ENCODE measurements around the gene LUZP2.

The LUZP2 gene

DNA sequence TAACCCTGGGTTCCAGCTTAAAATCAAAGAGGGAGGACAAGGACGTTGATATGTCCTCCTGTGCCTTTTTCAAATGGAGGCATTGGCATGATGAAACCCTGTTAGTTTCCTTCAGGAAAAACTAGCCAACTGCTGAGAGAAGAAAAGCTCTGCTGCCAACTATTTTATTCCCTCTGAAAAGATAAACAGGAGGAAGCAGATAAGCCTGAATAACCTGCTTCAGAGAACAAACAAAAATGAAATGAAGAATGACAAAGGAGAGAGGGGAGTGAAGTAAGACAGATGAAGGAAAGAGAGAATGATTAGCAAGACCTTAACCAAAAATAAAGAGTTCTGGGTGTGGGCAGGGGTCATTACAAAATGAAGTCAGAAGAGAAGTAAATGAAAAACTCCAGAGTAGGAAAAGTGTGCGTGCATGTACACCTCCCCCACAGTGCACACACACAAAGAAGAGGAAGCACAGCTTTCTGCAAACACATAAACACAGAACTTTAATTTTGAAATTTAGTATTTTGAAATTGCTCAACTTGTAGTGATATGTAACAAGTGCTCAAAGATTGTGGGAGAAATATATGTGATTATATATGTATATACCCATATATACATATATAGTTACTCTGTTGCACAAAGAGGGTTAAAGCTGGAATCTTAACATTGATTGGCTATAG lies 332.2 kb downstream of the LUZP2 start:
- DNase-seq: no peak
- H3K4me3 Mint-ChIP-seq: no peak overlapping the region
- H3K27me3 Mint-ChIP-seq: no peaks in the 10 kb centered on the region
- peaks cover 10% of the 10 kb centered on the region for H3K9me3 Mint-ChIP-seq
- H3K36me3 Mint-ChIP-seq: no peaks in the 10 kb centered on the region
- CTCF ChIA-PET: no interaction called here
- no peaks in the 10 kb centered on the region for H3K4me1 Mint-ChIP-seq
- no peak overlapping the region for H3K27ac Mint-ChIP-seq

DNA sequence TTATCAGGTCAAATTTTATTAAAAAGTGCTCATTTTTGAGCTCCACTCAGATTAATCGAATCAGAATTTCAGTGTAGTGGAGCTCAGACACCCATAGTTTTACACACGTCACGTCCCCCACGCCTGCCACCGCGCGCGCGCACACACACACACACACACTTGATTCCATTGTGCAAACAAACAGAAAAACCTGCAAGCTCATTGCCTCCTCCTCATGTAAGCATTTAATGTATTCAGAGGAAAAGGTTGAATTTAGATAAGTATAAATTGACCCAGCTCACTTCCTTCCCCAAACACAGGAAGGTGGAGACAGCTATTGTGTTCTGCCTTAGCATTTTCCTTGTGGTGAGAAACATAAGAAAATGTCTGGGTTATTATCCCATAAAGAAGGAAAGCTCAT lies 336.7 kb downstream of the LUZP2 start:
- H3K4me3 Mint-ChIP-seq: no peak overlapping the region
- H3K36me3 Mint-ChIP-seq: no peaks in the 10 kb centered on the region
- H3K4me1 Mint-ChIP-seq: no peaks in the 10 kb centered on the region
- peaks cover 8% of the 10 kb centered on the region for H3K9me3 Mint-ChIP-seq
- H3K27me3 Mint-ChIP-seq: no peaks in the 10 kb centered on the region
- no peak overlapping the region for H3K27ac Mint-ChIP-seq
- CTCF ChIA-PET: no interaction called here
- DNase-seq: no peak

DNA sequence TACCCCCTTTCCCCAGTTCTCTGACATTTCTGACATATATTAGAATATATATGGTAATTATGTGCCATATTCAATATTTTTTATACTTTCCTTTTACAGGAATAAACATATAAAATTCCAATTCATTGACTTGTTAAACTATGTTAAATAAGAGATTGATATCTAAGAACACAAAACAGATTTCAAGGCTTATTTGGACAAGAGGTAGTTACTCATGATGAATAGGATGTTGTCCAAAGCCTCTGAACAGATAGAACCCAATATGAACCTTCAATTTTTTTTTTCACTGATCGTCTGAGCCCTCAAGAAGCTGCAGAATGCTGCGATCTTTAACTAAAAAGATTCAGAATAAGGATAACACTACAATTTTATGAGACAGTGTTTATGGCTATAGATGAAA lies 340.3 kb downstream of the LUZP2 start:
- no peaks in the 10 kb centered on the region for H3K36me3 Mint-ChIP-seq
- H3K9me3 Mint-ChIP-seq: peaks cover 4% of the 10 kb centered on the region

DNA sequence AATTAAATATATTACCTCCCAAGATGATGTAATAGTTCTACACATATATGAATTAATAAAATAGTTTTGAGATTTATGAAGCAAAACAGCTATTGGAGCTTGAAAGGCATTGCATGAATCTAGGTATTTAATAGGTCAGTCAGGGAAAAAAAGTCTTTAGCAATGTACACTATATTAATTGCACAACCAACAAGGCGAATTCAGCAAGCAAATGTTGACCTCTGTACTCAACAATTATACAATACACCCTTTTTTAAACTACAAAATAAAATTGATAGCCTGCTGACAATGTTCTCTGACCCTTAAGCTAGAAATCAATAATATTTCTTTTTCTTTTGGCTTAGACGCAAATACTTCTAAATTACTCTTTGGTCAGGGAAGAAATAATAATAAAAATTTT lies 345.5 kb downstream of the LUZP2 start:
- Mint-ChIP-seq H3K27ac (no peak overlapping the region), H3K4me1 (no peaks in the 10 kb centered on the region), H3K36me3 (no peaks in the 10 kb centered on the region), H3K9me3 (peaks cover 14% of the 10 kb centered on the region), H3K27me3 (no peaks in the 10 kb centered on the region), H3K4me3 (no peak overlapping the region)
- no peak for DNase-seq
- CTCF ChIA-PET: no interaction called here

More for the DNA sequence above, 340.3 kb downstream of the LUZP2 start:
- CTCF ChIA-PET: no interaction called here
- H3K4me1 Mint-ChIP-seq: no peaks in the 10 kb centered on the region
- no peak overlapping the region for H3K27ac Mint-ChIP-seq
- no peak for DNase-seq
- H3K4me3 Mint-ChIP-seq: no peak overlapping the region
- no peaks in the 10 kb centered on the region for H3K27me3 Mint-ChIP-seq

DNA sequence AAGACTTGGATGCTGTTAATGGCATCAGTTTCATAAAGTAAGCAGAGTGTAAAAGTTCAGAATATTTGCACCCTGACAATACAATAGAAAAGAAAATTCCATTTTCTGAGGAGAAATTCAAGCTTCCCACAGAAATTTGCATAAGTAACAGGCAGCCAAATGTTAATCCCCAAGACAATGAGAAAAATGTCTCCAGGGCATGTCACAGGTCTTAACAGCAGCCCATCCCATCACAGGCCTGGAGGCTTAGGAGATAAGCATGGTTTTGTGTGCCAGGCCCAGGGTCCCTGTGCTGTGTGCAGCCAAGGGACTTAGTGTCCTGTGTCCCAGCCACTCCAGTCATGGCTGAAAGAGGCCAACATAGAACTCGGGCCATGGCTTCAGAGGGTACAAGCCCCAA lies 347.6 kb downstream of the LUZP2 start:
- H3K4me3 Mint-ChIP-seq: no peak overlapping the region
- no peaks in the 10 kb centered on the region for H3K36me3 Mint-ChIP-seq
- CTCF ChIA-PET: no interaction called here
- no peak for DNase-seq
- peaks cover 19% of the 10 kb centered on the region for H3K9me3 Mint-ChIP-seq
- no peaks in the 10 kb centered on the region for H3K4me1 Mint-ChIP-seq
- H3K27ac Mint-ChIP-seq: no peak overlapping the region
- no peaks in the 10 kb centered on the region for H3K27me3 Mint-ChIP-seq

DNA sequence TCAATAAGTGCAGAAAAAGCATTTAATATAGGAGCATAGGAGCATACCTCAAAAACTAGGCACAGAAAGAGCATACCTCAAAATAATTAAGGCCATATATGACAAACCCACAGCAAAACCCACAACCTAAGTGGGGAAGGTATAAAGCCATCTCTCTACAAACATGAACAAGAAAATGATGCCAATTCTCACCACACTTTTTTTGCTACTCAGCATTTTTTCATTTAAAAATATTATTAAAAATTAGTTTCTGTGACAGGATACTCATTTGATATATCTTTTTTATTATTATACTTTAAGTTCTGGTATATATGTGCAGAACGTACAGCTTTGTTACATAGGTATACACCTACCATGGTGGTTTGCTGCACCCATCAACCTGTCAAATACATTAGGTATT lies 352.0 kb downstream of the LUZP2 start:
- no peak overlapping the region for H3K4me3 Mint-ChIP-seq
- no peaks in the 10 kb centered on the region for H3K4me1 Mint-ChIP-seq
- no peaks in the 10 kb centered on the region for H3K36me3 Mint-ChIP-seq
- H3K27me3 Mint-ChIP-seq: no peaks in the 10 kb centered on the region
- no peak overlapping the region for H3K27ac Mint-ChIP-seq
- DNase-seq: no peak
- peaks cover 25% of the 10 kb centered on the region for H3K9me3 Mint-ChIP-seq
- CTCF ChIA-PET: no interaction called here

DNA sequence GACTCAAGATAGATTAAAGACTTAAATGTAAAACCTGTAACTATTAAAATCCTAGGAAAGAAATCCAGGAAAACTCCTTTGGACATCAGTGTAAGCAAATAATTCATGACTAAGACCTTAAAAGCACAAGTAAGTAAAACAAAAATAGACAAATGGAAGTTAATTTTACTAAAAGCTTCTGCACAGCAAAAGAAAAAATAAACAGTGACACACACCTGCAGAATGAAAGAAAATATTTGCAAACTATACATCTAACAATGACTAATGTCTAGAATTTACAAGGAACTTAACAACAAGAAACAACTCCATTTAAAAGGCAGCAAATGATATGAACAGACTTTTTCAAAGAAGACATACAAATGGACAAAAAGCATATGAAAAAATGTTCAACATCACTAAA lies 359.1 kb downstream of the LUZP2 start:
- H3K9me3 Mint-ChIP-seq: peaks cover 26% of the 10 kb centered on the region
- no peak for DNase-seq
- H3K36me3 Mint-ChIP-seq: no peaks in the 10 kb centered on the region
- H3K4me3 Mint-ChIP-seq: no peak overlapping the region
- CTCF ChIA-PET: no interaction called here
- no peak overlapping the region for H3K27ac Mint-ChIP-seq
- no peaks in the 10 kb centered on the region for H3K4me1 Mint-ChIP-seq
- H3K27me3 Mint-ChIP-seq: no peaks in the 10 kb centered on the region

DNA sequence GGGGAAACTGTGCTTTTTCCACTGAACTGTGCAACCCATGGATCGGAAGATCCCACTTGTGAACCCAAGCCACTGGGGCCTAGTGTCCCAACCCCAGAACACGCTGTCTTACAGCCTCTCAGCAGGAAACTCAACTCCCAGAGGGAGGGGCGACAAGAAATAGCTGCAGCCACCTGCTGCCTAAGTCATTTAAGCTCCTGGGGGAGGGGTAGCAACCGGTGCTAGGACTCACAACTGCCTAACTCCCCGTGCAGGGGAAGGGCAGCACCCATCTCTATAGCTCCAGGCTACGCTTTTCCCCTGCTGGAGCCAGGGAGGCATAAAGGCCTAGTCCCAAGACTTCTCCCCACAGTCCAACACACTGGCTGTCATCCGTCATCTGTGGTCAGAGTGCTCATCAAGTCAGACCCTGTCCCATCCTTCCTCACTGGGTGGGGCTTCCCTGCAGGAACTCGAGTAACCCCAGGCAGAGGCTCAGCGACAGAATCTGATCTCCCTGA lies 363.0 kb downstream of the LUZP2 start:
- Mint-ChIP-seq H3K27ac (no peak overlapping the region), H3K4me1 (no peaks in the 10 kb centered on the region), H3K9me3 (peaks cover 16% of the 10 kb centered on the region), H3K36me3 (no peaks in the 10 kb centered on the region), H3K4me3 (no peak overlapping the region), H3K27me3 (no peaks in the 10 kb centered on the region)
- DNase-seq: no peak
- CTCF ChIA-PET: no interaction called here

DNA sequence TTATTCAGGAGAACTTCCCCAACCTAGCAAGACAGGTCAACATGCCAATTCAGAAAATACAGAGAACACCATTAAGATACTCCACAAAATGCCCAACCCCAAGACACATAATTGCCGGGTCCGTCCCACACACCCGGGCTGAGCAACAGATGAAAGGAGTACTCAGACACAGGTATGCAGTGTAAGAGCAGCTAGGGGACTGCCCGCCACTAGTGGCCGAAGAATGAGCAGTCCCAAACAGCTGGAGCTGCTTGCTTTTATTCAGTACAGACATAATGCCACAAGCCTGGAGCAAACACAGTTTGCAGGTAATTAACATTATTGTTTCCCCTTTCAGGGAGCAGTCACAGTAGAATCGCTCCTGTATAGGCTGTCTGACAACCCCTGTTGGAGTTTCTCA lies 364.6 kb downstream of the LUZP2 start:
- CTCF ChIA-PET: no interaction called here
- no peak for DNase-seq
- no peak overlapping the region for H3K27ac Mint-ChIP-seq
- no peaks in the 10 kb centered on the region for H3K27me3 Mint-ChIP-seq
- no peak overlapping the region for H3K4me3 Mint-ChIP-seq
- no peaks in the 10 kb centered on the region for H3K36me3 Mint-ChIP-seq
- peaks cover 16% of the 10 kb centered on the region for H3K9me3 Mint-ChIP-seq
- no peaks in the 10 kb centered on the region for H3K4me1 Mint-ChIP-seq

DNA sequence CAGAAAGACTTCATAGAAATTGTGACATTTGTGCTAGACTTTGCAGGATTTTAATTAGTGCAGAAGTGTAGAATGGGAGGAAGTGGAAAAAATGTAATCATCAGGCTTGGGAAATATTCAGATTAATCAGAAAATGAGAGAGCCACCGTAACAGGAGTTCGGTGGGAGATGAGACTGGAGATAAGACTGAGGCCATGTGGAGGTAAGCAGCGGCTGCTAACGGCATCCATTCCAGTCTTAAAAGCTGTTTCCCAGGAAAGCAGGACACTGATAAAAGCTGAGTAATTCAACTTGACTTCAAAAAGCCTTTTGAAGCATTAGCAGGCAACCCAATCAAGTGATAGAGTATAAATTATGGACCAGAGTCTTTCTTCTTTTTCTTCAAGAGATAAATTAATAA lies 369.9 kb downstream of the LUZP2 start:
- Mint-ChIP-seq H3K4me1 (no peaks in the 10 kb centered on the region), H3K4me3 (no peak overlapping the region), H3K27me3 (no peaks in the 10 kb centered on the region), H3K27ac (no peak overlapping the region), H3K9me3 (peaks cover 11% of the 10 kb centered on the region), H3K36me3 (no peaks in the 10 kb centered on the region)
- CTCF ChIA-PET: no interaction called here
- no peak for DNase-seq

DNA sequence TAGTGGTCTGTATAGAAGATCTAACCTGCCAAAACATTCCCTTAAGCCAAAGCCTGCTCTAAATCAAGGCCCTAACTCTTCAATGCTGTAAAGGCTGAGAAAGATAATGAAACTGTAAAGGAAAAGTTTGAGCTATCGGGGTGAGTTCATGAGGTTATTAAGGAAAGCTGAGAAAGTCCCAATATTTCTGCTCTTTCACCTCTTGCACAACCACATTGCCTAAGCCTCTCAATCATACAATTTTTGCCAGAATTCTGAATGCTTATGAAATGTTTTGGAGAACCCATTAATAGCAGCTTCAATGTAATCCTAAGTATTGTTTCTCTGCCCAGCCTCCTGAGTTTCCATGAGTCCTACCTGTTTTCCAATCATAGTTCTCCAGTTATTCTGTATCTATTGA lies 373.2 kb downstream of the LUZP2 start:
- Mint-ChIP-seq H3K27ac (no peak overlapping the region), H3K4me1 (no peaks in the 10 kb centered on the region), H3K27me3 (no peaks in the 10 kb centered on the region), H3K9me3 (peaks cover 12% of the 10 kb centered on the region), H3K36me3 (no peaks in the 10 kb centered on the region), H3K4me3 (no peak overlapping the region)
- no peak for DNase-seq
- CTCF ChIA-PET: no interaction called here

DNA sequence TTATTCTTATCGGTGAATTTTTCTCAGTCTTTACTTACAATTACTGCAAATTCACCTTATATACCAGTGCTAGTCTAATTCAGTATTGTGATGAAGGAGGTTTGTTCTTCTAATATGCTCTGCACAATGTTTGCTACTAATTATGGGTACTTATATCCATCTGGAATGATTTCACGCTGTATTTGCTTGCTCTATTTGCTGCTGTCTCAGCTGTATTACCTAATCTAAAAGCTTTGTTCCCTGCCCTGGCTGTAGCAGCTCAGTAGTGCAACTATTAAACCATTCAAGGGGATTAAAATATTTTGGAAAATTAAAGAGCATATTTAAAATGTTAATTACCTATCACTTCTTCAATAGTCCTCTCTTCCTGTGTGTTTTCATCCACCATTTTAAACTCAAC lies 375.3 kb downstream of the LUZP2 start:
- no peak for DNase-seq
- CTCF ChIA-PET: no interaction called here
- Mint-ChIP-seq H3K27me3 (no peaks in the 10 kb centered on the region), H3K27ac (no peak overlapping the region), H3K4me1 (no peaks in the 10 kb centered on the region), H3K36me3 (no peaks in the 10 kb centered on the region), H3K9me3 (peaks cover 12% of the 10 kb centered on the region), H3K4me3 (no peak overlapping the region)

DNA sequence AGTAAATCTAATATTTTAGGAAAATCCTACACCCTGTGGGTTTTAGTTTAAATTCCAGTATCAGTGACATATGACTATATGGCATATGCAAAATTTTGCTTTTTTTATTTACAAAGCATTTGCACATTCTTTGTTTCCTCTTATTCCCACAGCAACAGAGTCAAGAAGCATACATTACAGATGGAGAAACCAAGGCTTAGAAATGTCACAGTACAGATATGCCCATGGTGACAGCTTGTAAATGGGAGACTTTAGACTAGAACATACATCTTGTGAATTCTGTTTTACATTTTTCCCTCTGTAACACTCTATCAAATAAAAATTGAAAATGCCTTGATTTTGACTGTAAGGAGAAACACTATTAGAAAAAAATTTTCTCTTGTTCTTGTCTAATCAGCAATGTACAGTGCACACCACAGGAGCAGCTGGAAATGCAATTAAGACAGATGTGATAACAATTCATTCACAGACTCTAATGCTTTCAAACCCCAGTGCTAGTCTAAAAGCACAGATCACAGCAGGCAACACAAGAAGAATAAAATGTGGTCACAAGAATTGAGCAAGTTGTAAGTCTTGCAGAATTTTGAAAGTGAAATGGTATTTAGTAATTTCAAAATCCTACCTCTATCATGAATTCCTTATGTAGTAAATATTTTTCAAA lies 375.9 kb downstream of the LUZP2 start:
- no peak overlapping the region for H3K27ac Mint-ChIP-seq
- no peaks in the 10 kb centered on the region for H3K4me1 Mint-ChIP-seq
- H3K9me3 Mint-ChIP-seq: peaks cover 11% of the 10 kb centered on the region
- no peak overlapping the region for H3K4me3 Mint-ChIP-seq
- no peaks in the 10 kb centered on the region for H3K36me3 Mint-ChIP-seq
- CTCF ChIA-PET: no interaction called here
- no peak for DNase-seq
- no peaks in the 10 kb centered on the region for H3K27me3 Mint-ChIP-seq

DNA sequence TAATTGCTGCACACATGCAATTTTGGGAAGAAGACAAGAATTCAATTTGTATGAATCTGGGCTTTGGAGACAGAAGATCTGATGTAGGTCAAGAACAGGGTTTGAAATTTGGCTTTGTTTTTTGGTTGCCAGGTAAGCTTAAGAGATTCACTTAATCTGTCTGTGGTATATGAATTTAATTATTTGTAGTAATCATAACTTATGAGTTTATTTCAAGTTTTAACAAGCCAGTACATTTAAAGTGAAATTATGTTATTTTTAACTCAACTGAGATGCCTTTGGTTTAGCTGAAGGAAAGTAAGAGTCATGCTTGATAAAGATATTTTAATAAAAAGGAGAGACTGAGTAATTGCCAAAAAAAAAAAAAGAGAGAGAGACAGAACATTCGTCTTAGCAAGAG lies 384.1 kb downstream of the LUZP2 start:
- H3K27ac Mint-ChIP-seq: no peak overlapping the region
- no peak overlapping the region for H3K4me3 Mint-ChIP-seq
- peaks cover 11% of the 10 kb centered on the region for H3K9me3 Mint-ChIP-seq
- no peaks in the 10 kb centered on the region for H3K36me3 Mint-ChIP-seq
- no peaks in the 10 kb centered on the region for H3K27me3 Mint-ChIP-seq
- CTCF ChIA-PET: interaction anchor here (0.7 kb wide), 1 partner anchor 1617 kb away, joined by 4 read pairs; no protein-coding TSS in a partner anchor
- DNase-seq: no peak
- H3K4me1 Mint-ChIP-seq: no peaks in the 10 kb centered on the region

DNA sequence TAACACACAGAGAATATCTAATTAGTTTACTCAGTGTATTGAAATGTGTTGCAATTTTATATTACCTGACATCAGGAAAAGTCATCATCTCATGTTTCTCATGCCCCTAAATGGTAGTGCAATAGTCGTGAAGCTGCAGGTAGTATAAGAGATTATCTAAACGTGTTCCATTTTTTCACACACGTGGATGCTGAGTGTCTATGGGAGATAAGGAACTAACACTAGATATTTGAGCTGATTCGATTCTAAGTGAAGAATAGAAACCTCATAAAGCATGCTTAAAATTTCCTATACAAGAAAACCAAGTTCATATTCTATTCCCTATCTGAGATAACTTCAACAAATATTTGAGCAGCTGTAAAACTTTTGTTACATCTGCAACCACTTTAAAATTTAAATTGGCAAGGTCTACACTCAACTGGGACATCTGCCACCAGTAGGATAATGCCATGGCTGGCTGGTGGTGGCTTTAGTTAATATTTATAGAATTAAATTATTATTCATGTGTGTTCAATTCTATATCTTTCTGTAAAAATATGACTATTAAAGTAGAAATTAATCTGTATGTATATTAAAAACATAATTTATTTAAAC lies 388.8 kb downstream of the LUZP2 start:
- no peak for DNase-seq

More for the DNA sequence above, 388.8 kb downstream of the LUZP2 start:
- Mint-ChIP-seq H3K4me3 (no peak overlapping the region), H3K27me3 (no peaks in the 10 kb centered on the region), H3K9me3 (peaks cover 4% of the 10 kb centered on the region), H3K36me3 (no peaks in the 10 kb centered on the region), H3K27ac (no peak overlapping the region), H3K4me1 (no peaks in the 10 kb centered on the region)
- CTCF ChIA-PET: no interaction called here

All from activated naive CD4-positive, alpha-beta T cell treated with anti-CD3 and anti-CD28 coated beads, Interleukin-2, amount 10 ng/mL, durations not matched to agents 7 days and 5 days (primary cell).